Activated T-cell treated with anti-CD3 and anti-CD28 coated beads, Interleukin-2, amount 50 U/mL, for 72 hours (primary cell): ENCODE results near the gene CREB1. TPM values are rescaled to one million over a fixed set of nuclear protein-coding genes. Genes with fewer than 3 reads are reported as not detected.

ENCODE experiments used
- ATAC-seq, 2 donors: fragments of 150-1000 bp; cut with Tn5 transposase; replicated peaks in 1 of 2; 2 replicates each; pipeline ENCODE4 v1.10.0; 2021; ENCODE audit warnings: moderate library complexity in 2 of 2, mild to moderate bottlenecking in 1 of 2
- DNase-seq, 2 donors: peaks; one replicate each; pipeline ENCODE4 v3.0.0; 2021 to 2022; ENCODE audit warnings: mixed read lengths in 1 of 2
- H3K27ac Mint-ChIP-seq: one replicate; pipeline ENCODE4 v1.8.0; 2022; ENCODE audit warnings: mild to moderate bottlenecking, moderate library complexity, mixed read lengths
- H3K27me3 Mint-ChIP-seq: one replicate; pipeline ENCODE4 v1.8.0; 2022; ENCODE audit warnings: low read depth, mixed read lengths
- H3K36me3 Mint-ChIP-seq, 2 donors: one replicate each; pipeline ENCODE4 v1.8.0; 2022; ENCODE audit warnings: mixed read lengths in 2 of 2, mild to moderate bottlenecking in 1 of 2; ENCODE audit not compliant: insufficient read depth in 2 of 2
- H3K4me1 Mint-ChIP-seq: one replicate; pipeline ENCODE4 v1.8.0; 2022; ENCODE audit warnings: low read depth, mixed read lengths
- H3K4me3 Mint-ChIP-seq, 2 donors: one replicate each; pipeline ENCODE4 v1.8.0; 2022; ENCODE audit warnings: mild to moderate bottlenecking in 2 of 2, mixed read lengths in 2 of 2, moderate library complexity in 2 of 2
- H3K9me3 Mint-ChIP-seq, 2 donors: one replicate each; pipeline ENCODE4 v1.8.0; 2022; ENCODE audit warnings: mixed read lengths in 2 of 2
- total RNA-seq, 2 donors: library from RNA; stranded (reverse); gene quantifications; one replicate each; pipeline ENCODE4 v1.2.3, GENCODE V29; 2022

The CREB1 gene
- total RNA-seq, 2 donors from 2014 or later = 125 to 143 TPM

DNA sequence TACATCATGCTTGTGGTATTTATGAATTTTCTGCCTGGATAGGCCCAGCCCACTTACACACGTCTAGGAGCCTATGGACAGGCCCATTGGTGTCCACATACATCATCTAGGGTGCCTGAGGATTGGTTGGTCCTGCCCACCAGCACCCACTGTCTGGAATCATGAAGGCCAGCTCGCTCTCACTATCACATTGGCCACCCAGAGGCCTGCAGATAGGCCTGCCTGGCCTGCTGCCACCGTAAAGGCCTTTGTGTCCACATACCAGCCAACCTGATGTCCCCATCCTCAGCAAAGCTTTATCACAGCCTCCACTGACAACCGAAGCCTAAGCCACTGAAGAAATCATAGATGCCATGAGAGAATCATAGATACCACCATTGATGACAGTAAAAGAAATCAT, 55.2 kb downstream of the CREB1 start:
- Mint-ChIP-seq H3K4me1 (peaks cover 10% of the 10 kb centered on the region), H3K4me3 (no peak overlapping the region), H3K9me3 (peaks cover 0 to 2% of the 10 kb centered on the region in 2 donors), H3K27me3 (no peaks in the 10 kb centered on the region), H3K27ac (peak overlapping the region; percentile 59), H3K36me3 (peaks cover 33 to 63% of the 10 kb centered on the region in 2 donors)
- DNase-seq (no peak), ATAC-seq (no peak)

DNA sequence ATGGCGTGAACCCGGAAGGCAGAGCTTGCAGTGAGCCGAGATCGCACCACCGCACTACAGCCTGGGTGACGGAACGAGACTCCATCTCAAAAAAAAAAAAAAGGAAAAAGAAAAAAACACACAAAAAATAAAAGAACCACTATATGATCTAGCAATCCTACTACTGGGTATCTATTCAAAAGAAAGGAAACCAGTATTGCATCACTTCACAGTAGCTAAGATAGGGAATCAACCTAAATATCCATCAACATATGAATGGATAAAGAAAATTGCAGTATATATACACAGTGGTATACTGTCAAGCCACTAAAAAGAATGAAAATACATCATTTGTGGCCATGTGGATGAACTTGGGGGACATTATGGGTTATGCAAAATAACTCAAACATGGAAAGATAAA, 57.5 kb downstream of the CREB1 start:
- no peak for ATAC-seq
- no peak overlapping the region for H3K4me3 Mint-ChIP-seq
- peaks cover 10% of the 10 kb centered on the region for H3K4me1 Mint-ChIP-seq
- peaks cover under 1 to 4% of the 10 kb centered on the region in 2 donors for H3K9me3 Mint-ChIP-seq
- H3K27me3 Mint-ChIP-seq = no peaks in the 10 kb centered on the region
- peaks cover 30 to 69% of the 10 kb centered on the region in 2 donors for H3K36me3 Mint-ChIP-seq
- DNase-seq = no peak
- H3K27ac Mint-ChIP-seq = peak overlapping the region; percentile 17

DNA sequence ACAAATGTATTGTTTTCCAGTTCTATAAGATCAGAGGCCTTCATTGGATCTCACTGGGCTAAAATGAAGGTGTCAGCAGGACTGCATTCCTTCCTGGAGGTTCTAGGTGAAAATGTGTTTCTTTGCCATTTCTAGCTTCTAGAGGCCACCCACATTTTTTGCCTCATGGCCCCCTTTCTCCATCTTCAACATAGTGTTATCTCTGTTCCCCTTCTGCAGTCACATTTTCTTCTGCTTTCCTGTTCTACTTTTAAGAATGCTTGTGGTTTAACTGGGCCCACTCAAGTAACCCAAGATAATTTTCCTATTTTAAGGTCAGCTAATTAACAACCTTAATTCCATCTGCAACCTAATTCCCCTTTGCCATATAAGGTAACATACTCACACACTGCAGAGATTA, 59.4 kb downstream of the CREB1 start:
- H3K9me3 Mint-ChIP-seq = peaks cover 2 to 4% of the 10 kb centered on the region in 2 donors
- DNase-seq (no peak), ATAC-seq (no peak)
- H3K36me3 Mint-ChIP-seq = peaks cover 37 to 69% of the 10 kb centered on the region in 2 donors
- H3K27ac Mint-ChIP-seq = no peak overlapping the region
- no peaks in the 10 kb centered on the region for H3K27me3 Mint-ChIP-seq
- no peak overlapping the region for H3K4me3 Mint-ChIP-seq
- H3K4me1 Mint-ChIP-seq = peaks cover 10% of the 10 kb centered on the region

DNA sequence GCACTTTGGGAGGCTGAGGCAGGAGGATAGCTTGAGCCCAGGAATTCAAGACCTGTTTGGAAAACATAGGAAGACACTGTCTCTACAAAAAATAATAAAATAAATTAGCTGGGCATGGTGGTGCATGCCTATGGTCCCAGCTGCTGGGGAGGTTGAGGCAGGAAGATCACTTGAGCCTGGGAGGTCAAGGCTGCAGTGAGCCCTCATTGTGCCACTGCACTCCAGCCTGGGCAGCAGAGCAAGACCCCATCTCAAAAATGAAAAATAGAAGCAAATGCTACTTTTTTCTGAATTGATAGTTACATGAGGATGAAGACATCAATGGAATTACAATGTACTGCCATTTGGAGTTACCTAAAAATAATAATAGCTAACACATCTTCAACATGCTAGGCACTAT, 63.5 kb downstream of the CREB1 start:
- ATAC-seq (no peak), DNase-seq (no peak)
- H3K27me3 Mint-ChIP-seq = no peaks in the 10 kb centered on the region
- peaks cover 2 to 4% of the 10 kb centered on the region in 2 donors for H3K9me3 Mint-ChIP-seq
- peaks cover 21 to 60% of the 10 kb centered on the region in 2 donors for H3K36me3 Mint-ChIP-seq
- no peak overlapping the region for H3K4me3 Mint-ChIP-seq
- peak overlapping the region; percentile 0 for H3K27ac Mint-ChIP-seq
- H3K4me1 Mint-ChIP-seq = peaks cover 15% of the 10 kb centered on the region

DNA sequence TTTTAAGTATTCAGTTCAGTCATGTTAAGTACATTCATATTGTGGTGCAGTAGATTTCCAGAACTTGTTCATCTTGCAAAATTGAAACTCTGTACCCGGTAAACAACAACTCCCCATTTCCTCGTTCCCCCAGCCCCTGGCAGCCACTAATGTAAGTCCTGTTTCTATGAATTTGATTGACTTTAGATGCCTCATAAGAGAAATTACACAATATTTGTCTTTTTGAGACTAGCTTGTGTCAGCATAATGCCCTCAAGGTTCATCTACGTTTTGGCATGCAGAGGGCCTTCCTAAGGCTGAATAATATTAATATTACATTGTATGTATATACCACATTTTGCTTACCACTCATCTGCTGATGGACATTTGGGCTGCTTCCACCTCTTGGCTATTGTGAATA, 64.5 kb downstream of the CREB1 start:
- Mint-ChIP-seq H3K27ac (peak overlapping the region; percentile 79), H3K36me3 (peaks cover 19 to 51% of the 10 kb centered on the region in 2 donors), H3K27me3 (no peaks in the 10 kb centered on the region), H3K4me1 (peaks cover 11% of the 10 kb centered on the region), H3K4me3 (no peak overlapping the region), H3K9me3 (peaks cover 2 to 4% of the 10 kb centered on the region in 2 donors)
- DNase-seq = no peak
- ATAC-seq = no peak

DNA sequence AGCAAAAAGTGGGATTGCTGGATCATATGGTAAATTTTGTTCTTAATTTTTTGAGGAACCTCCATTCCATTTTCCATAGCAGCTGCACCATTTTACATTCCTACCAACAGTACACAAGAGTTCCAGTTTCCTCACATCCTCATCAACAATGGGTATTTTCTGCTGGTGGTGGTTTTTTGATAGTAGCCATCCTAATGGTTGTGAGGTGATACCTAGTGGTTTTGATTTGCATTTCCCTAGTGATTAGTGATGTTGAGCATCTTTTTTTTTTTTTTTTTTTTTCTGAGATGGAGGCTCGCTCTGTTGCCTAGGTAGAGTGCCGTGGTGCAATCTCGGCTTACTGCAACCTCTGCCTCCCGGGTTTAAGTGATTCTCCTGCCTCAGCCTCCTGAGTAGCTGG, 65.0 kb downstream of the CREB1 start:
- Mint-ChIP-seq H3K36me3 (peaks cover 15 to 47% of the 10 kb centered on the region in 2 donors), H3K27me3 (no peaks in the 10 kb centered on the region), H3K27ac (no peak overlapping the region), H3K9me3 (peaks cover 2% of the 10 kb centered on the region in 2 donors), H3K4me1 (peaks cover 11% of the 10 kb centered on the region), H3K4me3 (no peak overlapping the region)
- DNase-seq (no peak), ATAC-seq (no peak)

DNA sequence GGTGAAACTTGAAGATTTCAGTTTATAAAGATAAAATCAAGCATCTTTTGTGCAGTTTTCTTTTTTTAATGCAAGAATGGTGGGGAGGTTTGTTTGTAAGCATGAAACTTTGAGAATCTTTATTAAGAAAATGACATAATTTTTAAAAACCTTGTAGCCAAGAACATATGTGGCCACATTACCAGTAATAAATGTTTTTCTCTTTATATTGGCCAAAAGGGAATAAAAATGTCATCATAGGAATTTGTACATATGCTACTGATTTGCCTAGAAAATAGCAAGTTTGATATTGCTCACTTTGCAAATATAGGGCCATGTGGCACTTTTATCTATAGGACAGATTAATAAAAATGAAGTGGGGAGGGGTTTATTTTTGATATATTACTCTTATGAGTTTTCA, 69.9 kb downstream of the CREB1 start:
- Mint-ChIP-seq H3K4me3 (no peak overlapping the region), H3K9me3 (no peaks in the 10 kb centered on the region), H3K27ac (peak overlapping the region; percentile 63), H3K4me1 (peaks cover 13% of the 10 kb centered on the region), H3K36me3 (peaks cover 4 to 14% of the 10 kb centered on the region in 2 donors), H3K27me3 (no peaks in the 10 kb centered on the region)
- ATAC-seq (no peak), DNase-seq (no peak)

DNA sequence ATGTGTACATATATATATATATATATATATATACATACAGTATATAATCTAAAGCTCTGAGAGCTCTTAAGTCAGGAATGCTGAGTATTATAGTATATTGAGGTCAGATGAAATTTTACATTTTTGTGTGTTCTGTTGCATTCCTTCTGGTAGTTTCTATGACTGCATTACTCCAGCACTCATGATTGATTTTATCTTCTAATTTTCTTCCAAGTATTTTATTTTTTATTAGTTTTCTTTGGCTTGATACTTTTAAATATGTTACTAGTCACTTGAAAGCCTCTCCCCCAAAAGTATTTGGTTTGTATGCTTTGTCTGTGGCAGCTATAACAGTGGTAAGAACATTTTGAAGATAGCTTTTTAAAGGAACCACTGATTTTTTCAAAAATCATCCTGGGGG, 70.5 kb downstream of the CREB1 start:
- peaks cover 2 to 16% of the 10 kb centered on the region in 2 donors for H3K36me3 Mint-ChIP-seq
- no peaks in the 10 kb centered on the region for H3K9me3 Mint-ChIP-seq
- peaks cover 12% of the 10 kb centered on the region for H3K4me1 Mint-ChIP-seq

DNA sequence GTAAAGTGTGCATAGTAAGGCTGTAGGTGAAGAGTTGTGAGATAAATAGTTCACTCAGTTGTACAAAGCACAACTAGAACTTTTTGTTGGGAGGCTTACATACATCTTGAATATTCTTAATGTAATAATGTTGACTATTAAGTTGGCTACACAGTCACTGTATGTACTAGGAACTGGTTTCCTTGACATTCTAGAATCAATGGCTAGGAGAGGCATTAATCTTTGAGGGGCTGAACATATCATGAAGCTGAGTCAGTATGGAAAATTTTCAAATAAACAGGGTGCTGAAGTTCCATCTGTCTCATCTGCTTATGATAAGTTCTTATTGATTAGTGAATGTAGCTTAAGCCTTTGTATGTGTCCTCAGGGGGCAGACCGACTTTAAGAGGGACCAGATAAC, 72.0 kb downstream of the CREB1 start:
- Mint-ChIP-seq H3K36me3 (peaks cover 0 to 11% of the 10 kb centered on the region in 2 donors), H3K27ac (peak overlapping the region; percentile 66), H3K27me3 (no peaks in the 10 kb centered on the region), H3K4me1 (peaks cover 7% of the 10 kb centered on the region), H3K4me3 (no peak overlapping the region), H3K9me3 (no peaks in the 10 kb centered on the region)
- DNase-seq = no peak
- no peak for ATAC-seq

More for the DNA sequence above, 70.5 kb downstream of the CREB1 start:
- Mint-ChIP-seq H3K27me3 (no peaks in the 10 kb centered on the region), H3K27ac (no peak overlapping the region), H3K4me3 (no peak overlapping the region)
- no peak for ATAC-seq
- DNase-seq = no peak

DNA sequence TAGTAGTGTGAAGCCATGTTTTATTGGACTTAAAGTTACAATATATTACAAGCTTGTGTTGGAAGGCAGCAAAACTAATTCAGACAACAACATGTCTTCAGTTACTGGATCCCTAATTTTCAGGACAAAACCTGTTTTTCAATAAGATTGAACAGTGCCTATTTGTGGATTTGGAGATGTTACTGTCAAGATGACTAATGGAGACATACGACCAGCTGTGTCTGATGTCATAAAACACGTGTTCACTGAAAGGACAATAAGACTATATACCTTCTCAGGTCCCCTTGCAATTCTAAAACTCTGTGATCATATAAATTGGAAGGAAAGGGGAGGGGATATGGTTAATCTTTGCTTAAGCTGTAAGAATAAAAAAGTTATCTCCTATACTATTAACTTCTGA, 73.7 kb downstream of the CREB1 start:
- Mint-ChIP-seq H3K27me3 (no peaks in the 10 kb centered on the region), H3K27ac (peak overlapping the region; percentile 20), H3K36me3 (peaks cover 5 to 12% of the 10 kb centered on the region in 2 donors), H3K4me3 (no peak overlapping the region), H3K9me3 (peaks cover 0 to 4% of the 10 kb centered on the region in 2 donors), H3K4me1 (peaks cover 7% of the 10 kb centered on the region)
- ATAC-seq (no peak), DNase-seq (no peak)

DNA sequence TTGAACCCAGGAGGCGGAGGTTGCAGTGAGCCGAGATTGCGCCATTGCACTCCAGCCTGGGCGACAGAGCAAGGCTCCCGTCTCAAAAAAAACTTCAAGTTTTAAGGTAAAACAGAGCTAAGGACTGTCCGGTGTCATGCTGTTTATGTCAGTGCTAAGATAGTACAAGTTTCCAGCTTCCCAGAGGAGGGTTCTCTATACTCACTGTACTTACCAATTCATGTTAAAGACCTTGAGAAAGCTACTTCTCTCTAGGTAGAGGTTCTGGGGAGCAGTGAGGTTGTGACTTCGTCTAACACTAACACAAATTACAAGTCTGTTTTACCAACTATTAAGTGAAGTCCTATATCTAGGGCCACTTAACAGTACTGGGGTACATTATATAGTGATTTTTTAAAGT, 76.6 kb downstream of the CREB1 start:
- ATAC-seq (no peak), DNase-seq (no peak)
- Mint-ChIP-seq H3K4me1 (peaks cover 6% of the 10 kb centered on the region), H3K9me3 (peaks cover 0 to 4% of the 10 kb centered on the region in 2 donors), H3K27ac (no peak overlapping the region), H3K27me3 (no peaks in the 10 kb centered on the region), H3K4me3 (no peak overlapping the region), H3K36me3 (peaks cover 7 to 20% of the 10 kb centered on the region in 2 donors)

DNA sequence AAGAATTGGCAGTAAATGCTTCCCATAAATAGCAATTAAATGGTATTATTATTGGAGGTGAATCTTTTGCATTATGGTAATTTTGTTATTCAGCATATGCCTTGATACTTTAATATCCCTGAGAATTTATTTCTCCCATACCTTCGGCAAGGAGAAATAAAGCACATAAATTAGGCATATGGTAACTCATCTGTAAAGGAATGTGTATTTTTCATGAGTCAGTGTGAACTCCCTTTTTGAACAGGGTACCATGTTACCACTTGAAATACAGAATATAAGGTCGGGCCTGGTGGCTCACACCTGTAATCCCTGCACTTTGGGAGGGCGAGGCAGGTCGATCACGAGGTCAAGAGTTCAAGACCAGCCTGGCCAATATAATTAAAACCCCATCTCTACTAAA, 77.1 kb downstream of the CREB1 start:
- H3K4me3 Mint-ChIP-seq = no peak overlapping the region
- no peaks in the 10 kb centered on the region for H3K27me3 Mint-ChIP-seq
- H3K9me3 Mint-ChIP-seq = peaks cover 0 to 4% of the 10 kb centered on the region in 2 donors
- DNase-seq = no peak
- H3K4me1 Mint-ChIP-seq = peaks cover 1% of the 10 kb centered on the region
- H3K27ac Mint-ChIP-seq = no peak overlapping the region
- ATAC-seq = no peak
- H3K36me3 Mint-ChIP-seq = peaks cover 7 to 20% of the 10 kb centered on the region in 2 donors

DNA sequence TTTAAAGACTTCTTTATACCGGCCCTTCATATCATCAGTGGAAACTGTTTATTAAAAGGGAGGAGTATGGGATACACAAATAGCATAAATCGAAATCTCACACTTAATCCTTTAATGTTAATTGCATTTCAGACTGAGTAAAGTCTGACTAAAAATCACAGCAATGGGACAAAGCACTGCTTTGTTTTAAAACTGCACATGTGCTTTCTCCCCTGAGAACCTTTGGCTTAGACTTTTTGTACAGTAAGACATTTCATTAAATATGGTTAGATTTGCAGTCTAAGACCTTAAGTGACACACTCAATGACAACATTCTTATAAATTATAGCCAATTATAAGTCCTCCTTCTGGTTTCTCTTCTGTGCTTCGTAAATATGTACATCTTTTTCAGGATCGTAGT, 83.0 kb downstream of the CREB1 start:
- DNase-seq (no peak), ATAC-seq (no peak)
- peaks cover 14 to 32% of the 10 kb centered on the region in 2 donors for H3K36me3 Mint-ChIP-seq
- H3K4me1 Mint-ChIP-seq = peaks cover 6% of the 10 kb centered on the region
- H3K27me3 Mint-ChIP-seq = no peaks in the 10 kb centered on the region
- H3K9me3 Mint-ChIP-seq = peaks cover 0 to 4% of the 10 kb centered on the region in 2 donors
- H3K27ac Mint-ChIP-seq = no peak overlapping the region
- H3K4me3 Mint-ChIP-seq = no peak overlapping the region

DNA sequence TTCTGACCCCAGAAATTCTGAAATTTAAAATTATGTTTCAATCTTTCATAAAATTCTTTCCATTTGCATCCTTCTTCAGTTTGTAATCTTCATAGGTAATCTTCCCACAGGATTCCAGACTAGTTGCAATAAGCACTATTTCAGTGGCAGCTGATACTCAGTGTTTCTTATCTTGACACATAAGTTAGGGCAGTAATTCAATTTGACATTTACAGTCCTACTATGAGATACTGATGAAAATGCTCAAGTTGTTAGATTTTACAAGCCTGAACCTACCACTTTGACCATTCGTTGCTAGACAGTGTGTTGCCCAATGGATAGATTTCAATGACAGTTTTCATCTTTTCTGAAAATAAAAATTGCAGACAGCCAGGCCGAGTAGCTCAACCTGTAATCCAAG, 85.1 kb downstream of the CREB1 start:
- peaks cover 14% of the 10 kb centered on the region for H3K4me1 Mint-ChIP-seq
- no peaks in the 10 kb centered on the region for H3K27me3 Mint-ChIP-seq
- no peak for ATAC-seq
- peaks cover 7 to 20% of the 10 kb centered on the region in 2 donors for H3K36me3 Mint-ChIP-seq
- no peak overlapping the region for H3K4me3 Mint-ChIP-seq
- H3K9me3 Mint-ChIP-seq = no peaks in the 10 kb centered on the region
- no peak for DNase-seq
- H3K27ac Mint-ChIP-seq = no peak overlapping the region
